DOHH2 (cell line): ENCODE results near the gene STARD10.

Experiments used
- EZH2phosphoT487 ChIP-seq: fragments of 200-600 bp; sonication (generic); IDR thresholded peaks from 2 replicates; pipeline ENCODE4 v1.6.1; 2017; ENCODE audit warnings: borderline replicate concordance, mild to moderate bottlenecking, antibody characterized with exemption, low read length, moderate library complexity, mixed read lengths
- TF ChIP-seq, protein P1 (sequence below): fragments of 200-600 bp; sonication (generic); IDR thresholded peaks from one replicate; pipeline ENCODE4 v1.5.1; 2014; ENCODE audit warnings: antibody characterized with exemption, mild to moderate bottlenecking, low read depth, low read length; ENCODE audit not compliant: poor library complexity, severe bottlenecking

DNA sequence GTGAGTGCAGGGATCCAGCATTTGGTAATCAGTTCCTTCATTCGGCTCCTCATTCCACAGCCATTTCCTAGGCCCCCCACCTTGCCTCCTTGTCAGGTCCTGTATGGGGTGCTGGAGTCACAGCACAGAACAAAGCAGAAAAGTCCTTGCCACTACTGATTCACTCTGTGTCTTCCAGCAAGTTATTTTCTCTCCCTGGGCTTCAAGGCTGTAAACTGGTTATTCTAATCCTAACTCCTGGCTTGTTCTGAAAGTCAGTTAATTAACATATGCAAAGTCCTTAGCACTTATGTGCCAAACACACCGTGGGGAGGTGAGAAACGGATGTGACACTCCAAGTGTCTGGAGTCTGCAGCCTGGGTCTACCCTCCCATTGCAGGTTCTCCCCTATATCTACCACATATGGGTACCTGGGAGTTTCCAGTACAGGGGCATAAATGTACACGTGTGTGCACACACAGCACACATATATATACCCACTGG lies 89.0 kb downstream of the STARD10 start:
- TF ChIP-seq, protein P1, sequence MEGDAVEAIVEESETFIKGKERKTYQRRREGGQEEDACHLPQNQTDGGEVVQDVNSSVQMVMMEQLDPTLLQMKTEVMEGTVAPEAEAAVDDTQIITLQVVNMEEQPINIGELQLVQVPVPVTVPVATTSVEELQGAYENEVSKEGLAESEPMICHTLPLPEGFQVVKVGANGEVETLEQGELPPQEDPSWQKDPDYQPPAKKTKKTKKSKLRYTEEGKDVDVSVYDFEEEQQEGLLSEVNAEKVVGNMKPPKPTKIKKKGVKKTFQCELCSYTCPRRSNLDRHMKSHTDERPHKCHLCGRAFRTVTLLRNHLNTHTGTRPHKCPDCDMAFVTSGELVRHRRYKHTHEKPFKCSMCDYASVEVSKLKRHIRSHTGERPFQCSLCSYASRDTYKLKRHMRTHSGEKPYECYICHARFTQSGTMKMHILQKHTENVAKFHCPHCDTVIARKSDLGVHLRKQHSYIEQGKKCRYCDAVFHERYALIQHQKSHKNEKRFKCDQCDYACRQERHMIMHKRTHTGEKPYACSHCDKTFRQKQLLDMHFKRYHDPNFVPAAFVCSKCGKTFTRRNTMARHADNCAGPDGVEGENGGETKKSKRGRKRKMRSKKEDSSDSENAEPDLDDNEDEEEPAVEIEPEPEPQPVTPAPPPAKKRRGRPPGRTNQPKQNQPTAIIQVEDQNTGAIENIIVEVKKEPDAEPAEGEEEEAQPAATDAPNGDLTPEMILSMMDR = no peak
- TF ChIP-seq EZH2phosphoT487 = no peak
